NCI-H2107 treated with DMSO at 0.1 percent for 48 hours (cell line): Measurements from ENCODE around the gene ZNF846.
"Not testable (repeated sequence)": the region's sequence is repeated elsewhere in the genome, so short reads cannot be mapped to it uniquely, and the experiment has no call there.

Source experiments
- DNase-seq: peaks from one replicate; lab custom pipeline; 2025; ENCODE audit not compliant: unreplicated experiment; lab: John Stamatoyannopoulos, UW

ZNF846 gene

DNA sequence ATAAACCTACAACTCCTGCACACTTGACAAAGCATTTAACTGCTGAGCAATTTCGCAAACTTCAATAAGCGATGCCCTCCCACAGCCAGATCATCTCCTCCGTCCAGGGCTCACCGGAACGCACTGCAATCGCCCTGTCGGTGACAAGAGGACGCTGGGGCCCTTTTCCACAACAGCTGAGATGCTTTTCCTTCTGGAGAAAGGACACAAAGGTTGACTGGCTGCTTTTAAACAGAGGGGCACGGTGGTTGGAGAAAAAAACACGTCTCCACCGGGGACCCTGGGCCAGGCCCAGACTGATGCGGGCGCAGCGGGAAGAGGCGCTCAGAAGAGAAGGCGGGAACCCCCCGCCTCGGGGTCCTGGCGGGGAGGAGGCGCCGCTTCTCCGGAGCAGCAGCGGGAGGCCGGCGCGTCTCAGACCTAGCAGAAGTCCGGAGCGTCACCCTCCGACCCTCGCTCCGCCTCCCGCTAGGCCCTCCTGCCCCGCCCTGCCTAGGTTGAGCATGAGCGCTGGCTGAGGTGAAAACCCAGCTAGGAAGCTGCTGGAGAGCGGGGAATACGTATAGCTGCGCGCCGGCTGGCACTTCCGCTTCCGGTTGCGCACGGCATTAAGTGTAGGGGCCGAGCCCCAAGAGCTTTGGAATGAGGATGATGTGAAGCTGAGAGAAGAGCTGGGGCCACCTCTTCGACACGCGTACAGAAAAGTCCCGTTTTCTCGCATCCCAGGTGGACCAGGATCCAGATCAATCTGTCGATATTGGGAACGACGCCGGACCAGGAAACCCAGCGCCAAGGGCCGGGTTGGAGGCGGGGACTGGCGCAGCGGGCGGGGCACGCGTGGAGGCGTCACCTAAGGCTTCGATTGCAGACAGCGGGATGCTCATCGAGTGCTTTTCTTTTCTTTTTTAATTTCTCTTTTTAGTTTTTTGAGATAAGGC is at the start of gene ZNF846:
Gene ZNF846, minus strand, starts transcription at position 564 of the 938 bp plus-strand sequence. CDS start 3,788 bp downstream, outside the sequence.
- DNase-seq = peak; percentile 88

DNA sequence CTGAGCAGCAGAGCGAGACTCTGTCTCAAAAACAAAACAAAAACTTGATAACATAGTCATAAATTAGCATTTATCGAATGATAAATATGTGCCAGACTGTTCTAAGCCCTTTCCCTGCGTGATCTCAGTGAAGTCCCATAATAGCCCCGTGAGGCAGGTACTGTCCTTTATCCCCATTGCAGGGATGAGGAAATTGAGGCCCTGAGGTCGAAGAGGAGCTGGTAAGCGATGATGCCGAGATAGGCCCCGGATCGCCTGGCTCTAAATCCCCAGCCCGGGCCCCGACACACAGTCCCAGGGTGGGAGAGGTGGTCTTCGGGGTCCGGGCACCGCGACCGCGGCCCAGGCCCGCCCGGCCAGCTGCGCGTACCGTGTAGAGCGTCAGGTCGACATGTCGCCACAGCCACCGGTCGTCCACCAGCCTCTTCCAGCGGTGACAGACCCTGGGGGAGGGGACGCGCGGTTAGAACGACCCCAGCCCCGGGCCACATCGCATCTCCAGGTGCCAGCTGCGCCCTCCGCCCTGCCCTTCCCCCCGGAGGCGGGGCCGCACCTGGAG is 49.7 kb upstream of the ZNF846 start:
- DNase-seq = no peak

DNA sequence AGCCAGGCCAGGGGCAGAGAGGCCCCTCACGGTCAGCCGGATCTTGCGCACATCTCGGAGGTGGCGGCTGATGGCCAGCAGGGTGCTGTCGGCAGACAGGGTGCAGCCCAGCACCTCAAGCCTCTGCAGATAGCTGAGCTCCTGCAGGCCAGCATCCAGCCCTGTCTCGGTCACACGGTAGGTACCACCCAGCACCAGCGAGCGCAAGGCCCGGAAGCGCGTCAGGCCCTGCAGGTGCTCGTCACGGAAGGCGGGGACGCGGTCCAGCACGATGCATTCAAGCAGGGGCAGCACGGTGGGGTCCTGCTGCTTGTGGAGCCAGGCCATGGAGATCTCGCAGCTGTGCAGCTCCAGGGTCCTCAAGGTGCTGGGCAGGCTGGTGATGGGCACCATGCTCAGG is 42.6 kb upstream of the ZNF846 start:
- DNase-seq = no peak

DNA sequence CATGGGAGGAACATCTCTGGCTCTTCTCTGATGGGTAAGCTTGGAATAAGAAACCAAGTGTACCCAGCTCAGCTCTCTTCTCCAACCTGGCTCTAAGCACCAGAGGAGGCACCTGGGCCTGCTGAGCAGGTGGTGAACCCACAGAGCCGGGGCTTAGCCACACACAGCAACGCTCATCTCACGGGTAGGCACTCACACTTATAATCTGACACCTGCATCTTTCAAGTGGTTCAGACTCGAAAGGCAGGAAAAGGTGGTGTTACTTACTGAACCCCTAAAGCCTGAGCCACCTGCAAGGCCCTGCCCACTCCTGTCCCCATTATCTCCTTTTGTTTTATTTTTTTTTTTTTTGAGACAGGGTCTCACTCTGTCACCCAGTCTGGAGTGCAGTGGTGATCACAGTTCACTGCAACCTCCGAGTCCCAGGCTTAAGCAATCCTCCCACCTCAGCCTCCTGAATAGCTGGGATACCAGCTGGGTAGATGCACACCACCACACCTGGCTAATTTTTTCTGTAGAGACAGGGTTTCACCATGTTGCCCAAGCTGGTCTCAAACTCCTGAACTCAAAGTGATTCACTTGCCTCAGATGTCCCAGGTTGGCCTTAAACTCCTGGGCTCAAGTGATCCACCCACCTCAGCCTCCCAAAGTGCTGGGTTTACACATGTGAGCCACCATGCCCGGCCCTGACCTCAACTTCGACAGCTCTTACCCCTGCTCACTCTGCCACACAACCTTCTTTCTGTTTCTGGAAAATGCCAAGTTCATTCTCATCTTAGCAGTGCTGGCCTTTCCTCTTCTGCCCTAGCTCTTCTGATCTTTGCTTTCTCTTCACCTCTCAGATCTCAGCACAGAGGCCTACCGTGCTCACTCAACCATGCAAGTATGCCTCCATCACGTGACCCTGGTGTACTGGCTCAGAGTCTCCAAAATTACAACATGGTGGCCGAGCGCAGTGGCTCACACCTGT is 40.6 kb upstream of the ZNF846 start:
- DNase-seq = peak; percentile 54

DNA sequence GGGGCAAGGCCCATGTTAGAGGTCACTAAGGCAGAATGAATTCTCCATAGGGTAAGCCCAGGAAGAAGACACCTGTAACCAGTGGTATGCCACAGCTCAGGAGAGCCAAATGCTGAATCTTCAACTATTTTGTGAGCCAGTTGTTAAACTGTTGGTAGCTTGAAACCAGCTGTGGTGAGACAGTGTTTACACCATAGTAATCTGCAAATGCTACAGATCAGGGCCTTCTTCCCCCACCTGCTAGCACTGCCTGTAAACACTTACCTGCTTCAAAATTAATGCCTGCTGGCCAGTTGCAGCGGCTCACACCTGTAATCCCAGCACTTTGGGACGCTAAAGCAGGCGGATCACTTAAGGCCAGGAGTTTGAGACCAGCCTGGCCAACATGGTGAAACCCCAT is 38.3 kb upstream of the ZNF846 start:
- no peak for DNase-seq

DNA sequence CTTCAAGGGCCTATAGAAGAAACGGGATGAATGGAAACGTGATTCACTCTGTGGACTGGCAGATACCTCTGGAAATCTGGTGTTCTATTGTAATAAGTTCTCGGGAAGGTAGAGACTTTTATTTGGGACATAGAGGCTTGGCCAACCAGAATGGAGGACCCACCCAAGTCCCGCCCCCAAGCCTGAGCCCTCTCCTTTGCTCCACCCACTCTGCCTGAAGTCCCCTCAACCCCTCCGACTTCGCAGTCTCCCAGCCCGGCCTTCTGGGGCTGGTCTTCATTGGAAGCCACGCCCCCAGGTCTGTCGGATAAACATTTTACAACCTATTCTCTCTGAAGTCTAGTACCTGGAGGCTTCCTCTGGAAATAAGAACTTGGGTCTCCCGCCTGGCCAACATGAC is 33.4 kb upstream of the ZNF846 start:
- no peak for DNase-seq

DNA sequence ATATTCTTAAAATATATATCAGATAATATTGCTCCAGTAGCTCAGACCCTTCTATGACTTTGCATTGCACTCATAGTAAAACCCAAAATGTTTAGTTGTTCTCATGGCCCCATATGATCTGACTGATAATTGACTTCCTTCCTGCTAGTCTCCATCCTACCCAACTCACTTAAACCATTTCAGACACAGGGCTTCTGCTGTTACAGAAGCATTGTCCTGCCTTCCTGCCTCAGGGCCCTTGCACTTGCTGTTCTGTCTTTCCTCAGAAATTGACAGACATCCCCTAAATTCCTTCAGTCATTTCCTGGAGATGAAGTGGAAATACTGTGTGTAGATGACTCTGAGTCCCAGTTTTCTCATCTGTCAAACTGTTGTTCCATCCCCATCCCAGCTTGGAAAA is 30.6 kb upstream of the ZNF846 start:
- DNase-seq = no peak

DNA sequence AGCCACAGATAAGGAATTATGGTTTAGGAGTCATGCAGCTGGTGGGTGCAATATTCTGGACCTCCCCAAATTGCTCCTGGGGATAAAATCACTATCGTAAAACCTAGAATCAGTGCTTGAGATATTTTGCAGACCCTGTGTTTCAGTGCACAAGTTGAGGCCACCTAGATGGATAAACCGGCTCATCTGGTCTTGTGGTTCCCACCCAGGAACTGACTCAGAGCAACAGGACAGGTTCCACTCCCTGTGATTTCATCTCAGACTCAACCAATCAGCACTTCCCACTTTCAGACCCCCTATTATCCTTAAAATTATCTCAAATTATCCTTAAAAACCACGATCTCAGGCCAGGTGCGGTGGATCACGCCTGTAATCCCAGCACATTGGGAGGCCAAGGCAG is 29.3 kb upstream of the ZNF846 start:
- no peak for DNase-seq

DNA sequence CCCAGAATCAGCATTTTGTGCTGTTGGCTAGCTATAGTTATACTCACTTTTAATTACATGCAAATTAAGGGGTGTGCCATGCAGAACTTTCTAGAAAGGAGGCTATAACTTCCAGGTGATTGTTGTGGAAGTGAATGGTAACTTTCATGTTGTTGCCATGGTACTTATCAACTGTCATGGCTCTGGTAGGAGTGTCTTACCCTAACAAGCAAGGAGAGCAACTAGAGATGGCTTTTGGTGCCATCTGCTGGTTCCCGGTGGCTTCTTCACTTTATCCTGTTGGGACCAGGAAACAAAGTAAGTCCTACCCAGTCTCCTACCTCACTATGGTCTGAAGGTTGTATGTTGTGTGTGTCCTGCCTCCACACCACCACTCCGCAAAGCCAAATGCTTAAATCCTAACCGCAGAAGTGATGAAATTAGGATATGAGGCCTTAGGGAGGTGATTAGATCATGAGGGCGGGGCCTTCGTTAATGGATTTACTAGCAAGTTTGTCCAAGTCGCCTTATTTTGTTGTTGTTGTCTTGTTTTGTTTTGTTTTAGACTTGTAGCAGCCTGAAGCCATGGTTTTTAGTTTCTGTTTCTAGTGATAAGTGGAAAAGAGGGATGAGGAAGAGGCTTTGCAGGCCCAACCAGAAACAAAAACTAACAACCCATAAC is 27.7 kb upstream of the ZNF846 start:
- DNase-seq = peak; percentile 72

DNA sequence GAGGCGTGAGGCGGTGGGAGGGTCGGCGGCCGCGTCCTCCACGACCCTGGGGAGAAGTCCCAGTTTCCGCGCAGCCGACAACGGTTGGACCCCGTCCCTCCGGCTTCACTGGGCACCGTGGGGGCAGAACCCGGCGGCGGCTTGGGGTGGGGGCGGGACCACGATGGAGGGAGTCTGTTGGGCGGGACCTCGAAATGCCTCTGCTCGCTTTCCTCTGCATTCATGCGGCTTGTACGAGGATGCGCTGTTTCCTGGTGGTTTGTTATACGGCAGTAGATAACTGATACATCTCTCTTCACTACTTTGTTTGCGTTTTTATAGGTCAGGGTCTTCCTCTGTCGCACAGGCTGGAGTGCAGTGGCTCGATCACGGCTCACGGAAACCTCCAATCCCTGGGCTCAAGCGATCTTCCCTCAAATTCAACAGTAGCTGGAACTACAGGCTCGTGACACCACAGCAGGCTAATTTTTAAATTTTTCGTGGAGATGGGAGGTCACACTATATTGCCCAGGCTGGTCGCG is 24.6 kb upstream of the ZNF846 start:
- DNase-seq = no peak

DNA sequence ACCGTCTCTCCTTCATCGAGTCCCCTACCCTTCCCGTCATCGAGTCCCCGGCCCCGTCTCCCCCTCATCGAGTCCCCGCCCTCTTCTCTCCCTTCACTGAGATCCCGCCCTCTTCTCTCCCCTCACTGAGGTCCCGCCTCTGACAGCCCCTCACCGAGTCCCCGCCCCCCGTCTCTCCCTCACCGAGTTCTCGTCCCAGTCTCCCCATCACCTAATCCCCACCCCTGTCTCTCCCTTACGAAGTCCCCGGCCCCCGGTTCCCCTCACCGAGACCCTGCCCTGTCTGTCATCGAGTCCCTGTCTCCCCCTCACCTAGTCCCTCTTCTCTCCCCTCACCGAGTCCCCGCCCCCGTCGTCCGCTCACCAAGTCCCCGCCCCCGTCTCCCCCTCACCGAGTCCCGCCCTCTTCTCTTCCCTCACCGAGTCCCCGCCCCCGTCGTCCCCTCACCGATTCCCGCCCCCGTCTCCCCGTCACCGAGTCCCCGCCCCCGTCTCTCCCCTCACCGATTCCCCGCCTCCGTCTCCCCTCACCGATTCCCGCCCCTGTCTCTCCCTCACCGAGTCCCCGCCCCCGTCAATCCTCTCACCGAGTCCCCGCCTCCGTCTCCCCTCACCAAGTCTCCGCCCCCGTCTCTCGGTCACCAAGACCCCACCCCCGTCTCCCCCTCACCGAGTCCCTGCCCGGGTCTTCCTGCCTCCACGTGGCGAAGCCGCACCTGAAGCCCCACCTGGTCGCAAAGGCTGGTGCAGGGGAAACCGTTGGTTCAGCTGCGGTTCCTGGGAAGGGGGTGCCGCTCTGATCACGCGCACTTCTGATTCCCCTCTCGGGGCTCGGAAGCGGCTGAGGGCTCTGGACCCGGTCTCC is 23.9 kb upstream of the ZNF846 start:
- DNase-seq = peak; percentile 37

DNA sequence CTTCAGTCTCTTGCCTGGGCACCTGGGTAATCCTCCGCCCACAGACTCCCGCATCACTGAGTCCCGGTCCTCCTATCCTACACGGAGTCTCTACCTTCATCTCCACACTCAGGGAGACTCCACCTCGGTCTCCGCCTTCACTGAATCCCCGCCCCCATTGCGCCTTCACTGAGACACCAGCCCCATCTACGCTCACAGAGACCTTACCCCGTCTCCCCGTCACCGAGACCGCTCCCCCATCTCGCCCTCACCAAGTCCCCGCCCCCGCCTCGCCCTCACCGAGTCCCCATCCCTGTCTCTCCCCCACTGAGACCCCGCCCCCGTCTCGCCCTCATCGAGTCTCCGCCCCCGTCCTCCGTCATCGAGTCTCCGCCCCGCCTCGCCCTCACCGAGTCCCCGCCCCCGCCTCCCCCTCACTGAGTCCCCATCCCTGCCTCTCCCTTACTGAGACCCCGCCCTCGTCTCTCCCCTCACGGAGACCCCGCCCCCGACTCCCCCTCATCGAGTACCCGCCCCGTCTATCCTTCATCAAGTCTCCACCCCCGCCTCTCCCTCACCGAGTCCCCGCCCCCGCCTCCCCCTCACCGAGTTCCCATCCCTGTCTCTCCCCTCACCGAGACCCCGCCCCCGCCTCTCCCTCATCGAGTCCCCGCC is 23.1 kb upstream of the ZNF846 start:
- no peak for DNase-seq

DNA sequence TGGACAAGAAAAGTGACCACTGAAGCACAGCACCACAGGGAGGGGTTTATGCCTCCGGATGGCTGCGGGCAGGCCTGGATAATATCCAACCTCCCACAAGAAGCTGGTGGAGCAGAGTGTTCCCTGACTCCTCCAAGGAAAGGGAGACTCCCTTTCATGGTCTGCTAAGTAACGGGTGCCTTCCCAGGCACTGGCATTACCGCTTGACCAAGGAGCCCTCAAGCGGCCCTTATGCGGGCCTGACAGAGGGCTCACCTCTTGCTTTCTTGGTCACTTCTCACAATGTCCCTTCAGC is 22.5 kb upstream of the ZNF846 start:
- DNase-seq = not testable (repeated sequence)

DNA sequence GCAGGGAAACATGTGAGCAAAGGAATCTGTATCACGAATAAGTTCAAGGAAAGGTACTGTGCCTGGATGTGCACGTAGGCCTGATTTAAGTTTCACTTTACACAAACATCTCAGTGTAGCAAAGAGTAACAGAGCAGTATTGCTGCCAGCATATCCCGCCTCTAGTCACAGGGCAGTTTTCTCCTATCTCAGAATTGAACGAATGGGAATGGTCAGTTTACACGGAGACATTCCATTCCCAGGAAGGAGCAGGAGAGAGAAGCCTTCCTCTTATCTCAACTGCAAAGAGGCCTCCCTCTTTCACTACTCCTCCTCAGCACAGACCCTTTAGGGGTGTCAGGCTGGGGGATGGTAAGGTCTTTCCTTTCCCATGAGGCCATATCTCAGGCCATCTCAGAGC is 21.0 kb upstream of the ZNF846 start:
- DNase-seq = not testable (repeated sequence)

DNA sequence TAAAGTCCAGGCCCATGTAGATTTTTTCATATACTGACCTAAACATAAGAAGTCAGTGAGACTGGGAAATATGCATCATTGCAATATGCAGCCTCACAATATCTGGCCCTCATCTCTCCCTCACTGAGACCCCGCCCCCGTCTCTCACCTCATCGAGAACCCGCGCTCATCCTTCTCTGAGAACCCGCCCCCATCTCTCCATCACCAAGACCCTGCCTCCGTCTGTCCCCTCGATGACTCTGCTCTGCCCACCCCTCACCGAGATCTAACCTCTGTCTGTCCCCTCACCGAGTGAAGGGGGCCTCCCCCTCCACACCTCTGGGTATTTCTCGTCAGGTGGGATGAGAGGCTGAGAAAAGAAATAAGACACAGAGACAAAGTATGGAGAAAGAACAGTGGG is 20.5 kb upstream of the ZNF846 start:
- no peak for DNase-seq

DNA sequence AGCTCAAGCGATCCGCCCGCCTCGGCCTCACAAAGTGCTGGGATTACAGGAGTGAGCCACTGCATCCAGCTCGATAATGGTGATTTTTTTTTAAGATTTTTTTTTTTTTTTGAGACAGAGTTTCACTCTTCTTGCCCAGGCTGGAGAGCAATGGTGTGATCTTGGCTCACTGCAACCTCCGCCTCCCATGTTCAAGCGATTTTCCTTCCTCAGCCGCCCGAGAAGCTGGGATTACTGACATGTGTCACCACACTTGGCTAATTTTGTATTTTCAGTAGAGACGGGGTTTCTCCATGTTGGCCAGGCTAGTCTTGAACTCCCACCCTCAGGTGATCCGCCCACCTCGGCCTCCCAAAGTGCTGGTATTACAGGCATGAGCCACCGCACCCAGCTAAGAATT is 20.1 kb upstream of the ZNF846 start:
- not testable (repeated sequence) for DNase-seq

DNA sequence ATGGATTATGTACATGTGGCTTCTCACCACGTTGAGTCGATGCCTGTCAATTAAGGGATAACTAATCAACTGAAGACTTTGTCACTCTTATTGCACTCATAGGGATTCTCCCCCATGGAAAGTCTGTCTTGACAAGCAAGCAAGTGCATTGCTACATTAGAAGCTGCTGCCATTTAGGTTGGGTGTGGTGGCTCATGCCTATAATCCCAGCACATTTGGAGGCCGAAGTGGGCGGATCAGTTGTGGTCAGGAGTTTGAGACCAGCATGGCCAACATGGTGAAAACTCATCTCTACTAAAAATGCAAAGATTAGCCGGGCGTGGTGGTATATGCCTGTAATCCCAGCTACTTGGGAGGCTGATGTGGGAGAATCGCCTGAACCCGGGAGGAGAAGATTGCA is 18.3 kb upstream of the ZNF846 start:
- no peak for DNase-seq

DNA sequence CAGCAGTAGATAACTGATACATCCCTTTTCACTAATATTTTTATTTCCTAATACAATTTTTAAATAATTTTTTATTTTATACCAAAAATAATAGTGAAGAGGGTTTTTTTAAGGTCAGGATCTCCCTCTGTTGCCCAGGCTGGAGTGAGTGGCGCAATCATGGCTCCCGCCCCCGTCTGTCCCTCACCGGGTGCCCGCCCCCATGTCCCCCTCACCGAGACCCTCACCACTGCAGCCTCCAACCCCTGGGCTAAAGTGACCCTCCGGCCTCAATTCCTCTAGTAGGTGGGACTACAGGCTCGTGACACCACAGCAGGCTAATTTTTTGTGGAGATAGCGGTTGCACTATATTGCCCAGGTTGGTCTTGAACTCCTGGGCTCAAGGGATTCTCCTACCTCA is 17.8 kb upstream of the ZNF846 start:
- DNase-seq = no peak
